GM19452 (cell line): Measurements from ENCODE around the gene SGF29.
A peak's percentile ranks its signal among the peaks of the same experiment; 100 is the strongest.
"Not testable (repeated sequence)": the region's sequence is repeated elsewhere in the genome, so short reads cannot be mapped to it uniquely, and the experiment has no call there.

Experiments used
- ATAC-seq: cut with Tn5 transposase; IDR thresholded peaks from one replicate; pipeline ENCODE4 v1.9.1; 2021; ENCODE audit not compliant: unreplicated experiment

Gene SGF29

DNA sequence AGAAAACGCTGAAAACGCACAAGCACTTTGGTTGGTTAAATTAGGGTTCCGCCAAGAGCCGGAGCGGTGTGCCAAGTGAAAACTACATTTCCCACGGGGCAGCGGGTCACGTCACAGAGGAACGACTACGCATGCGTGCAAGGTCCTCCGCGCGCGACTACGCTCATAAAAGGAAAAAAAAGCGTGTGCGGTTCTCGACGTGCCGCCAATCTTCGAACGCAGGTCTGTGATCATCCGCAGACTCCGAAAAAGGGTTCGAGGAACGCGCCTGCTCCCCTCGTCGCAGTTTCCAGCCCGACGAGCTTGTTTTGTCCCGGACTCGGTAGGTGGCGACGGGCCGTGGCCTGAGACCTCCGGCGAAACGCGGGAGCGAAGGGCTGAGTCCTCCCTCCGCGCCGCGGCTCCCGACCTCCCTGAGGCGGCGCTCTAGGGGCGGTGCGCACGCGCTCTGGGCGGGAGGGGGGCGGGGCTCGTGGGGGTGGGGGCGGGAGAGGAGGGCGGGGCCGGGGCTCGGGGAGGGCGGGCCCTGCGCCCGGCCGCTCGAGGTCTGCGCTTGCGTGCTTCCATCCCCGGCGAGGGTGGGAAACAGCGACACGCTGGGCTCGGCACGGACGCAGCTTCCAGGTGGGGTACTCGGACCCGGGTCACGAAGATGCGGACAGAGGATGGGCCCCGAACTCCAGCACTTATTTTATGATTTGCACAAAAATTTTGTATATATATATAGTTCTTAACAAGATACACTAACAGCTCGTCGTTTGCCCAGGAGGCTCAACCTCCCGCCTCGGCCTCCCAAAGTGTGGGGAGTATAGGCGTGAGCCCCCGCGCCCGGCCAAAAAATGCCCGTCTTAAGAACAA is at the start of gene SGF29:
TSS of gene SGF29 (plus strand) at position 145 of the 858 bp plus-strand sequence. CDS start 27,150 bp downstream, outside the sequence.
- peak; percentile 65 for ATAC-seq

DNA sequence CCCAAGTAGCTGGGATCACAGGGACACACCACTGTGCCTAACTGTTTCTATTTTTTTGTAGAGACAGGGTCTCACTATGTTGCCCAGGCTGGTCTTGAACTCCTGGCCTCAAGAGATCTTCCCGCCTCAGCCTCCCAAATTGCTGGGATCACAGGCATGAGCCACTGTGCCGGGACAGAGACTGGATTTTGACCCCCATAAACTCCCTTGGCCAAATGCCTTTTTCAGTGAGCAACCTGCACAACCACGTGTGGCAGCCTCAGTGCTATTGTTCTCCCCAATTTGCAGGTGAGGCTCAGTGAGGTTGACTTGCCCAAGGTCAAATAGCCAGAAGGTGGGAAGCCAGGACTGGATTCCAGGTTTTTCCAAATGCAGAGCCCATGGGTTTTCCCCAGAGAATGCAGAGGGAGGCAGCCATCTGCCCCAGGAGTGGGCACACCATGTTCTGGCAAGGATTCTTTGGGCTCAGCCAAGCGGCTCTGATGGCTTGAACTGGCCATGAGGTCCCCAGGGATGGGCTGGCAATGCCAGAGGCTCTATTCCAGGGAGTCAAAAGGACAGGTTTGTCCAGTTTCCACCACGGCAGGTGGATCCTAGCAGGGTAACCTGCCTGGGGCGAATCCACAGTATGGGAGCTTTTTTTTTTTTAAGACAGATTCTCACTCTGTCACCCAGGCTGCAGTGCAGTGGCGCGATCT is 48.9 kb upstream of the SGF29 start:
- no peak for ATAC-seq

- no peak for ATAC-seq
Observed at GRCh38 chr16:28505489-28506137, 48.1 kb upstream of the SGF29 start.

DNA sequence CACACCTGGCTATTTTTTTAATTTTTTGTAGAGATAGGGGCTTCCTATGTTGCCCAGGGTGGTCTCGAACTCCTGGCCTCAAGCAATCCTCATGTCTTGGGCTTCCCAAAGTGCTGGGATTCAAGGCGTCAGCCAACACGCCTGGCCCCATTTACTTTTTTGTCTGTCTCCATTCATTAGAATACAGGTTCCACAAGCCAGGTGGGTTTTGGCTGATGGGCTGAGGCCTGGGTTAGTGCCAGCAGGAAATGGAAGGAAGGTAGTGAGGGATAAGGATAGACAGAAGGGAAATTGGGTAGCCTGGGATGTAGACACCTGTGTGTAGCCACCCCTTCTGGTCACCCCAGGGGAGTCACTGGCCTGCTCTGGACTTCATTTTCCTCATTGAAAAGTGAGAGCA is 42.7 kb upstream of the SGF29 start:
- ATAC-seq: no peak

DNA sequence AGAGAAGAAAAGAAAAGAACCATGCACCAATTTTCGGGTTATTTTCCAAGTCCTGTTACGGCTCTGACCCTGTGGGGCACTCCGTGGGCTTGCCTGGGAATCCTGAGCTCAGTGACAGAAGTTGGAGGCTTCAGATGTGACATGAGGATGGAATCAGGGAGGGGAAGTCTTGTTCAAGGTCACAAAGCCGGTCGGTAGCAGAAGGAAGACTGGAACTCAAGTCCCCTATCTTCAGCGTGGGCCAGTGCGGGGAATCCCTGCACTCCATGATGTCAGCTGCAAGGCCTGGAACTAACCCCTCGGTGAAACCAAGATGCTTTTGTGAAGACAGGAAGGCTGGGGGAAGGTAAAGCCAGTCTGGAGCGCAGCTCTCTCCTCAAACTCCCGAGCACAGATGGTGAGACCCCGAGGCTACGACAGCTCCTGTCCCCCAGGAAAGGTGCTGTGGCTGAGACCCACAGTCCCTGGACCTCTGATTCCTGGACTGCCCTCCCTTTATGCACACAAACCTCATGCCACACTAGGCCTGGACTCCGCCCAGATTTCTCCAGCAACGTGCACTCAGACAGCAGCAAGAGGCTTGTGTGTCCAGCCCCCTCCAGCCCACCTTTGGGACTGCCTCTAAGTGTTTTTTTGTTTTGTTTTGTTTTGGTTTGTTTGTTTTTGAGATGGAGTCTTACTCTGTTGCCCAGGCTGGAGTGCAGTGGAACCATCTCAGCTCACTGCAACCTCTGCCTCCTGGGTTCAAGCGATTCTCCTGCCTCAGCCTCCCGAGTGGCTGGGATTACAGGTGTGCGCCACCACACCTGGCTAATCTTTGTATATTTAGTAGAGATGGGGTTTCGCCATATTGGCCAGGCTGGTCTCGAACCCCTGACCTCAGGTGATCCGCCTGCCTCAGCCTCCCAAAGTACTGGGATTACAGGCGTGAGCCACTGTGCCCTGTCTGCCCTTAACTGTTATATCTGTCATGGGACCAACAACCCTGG is 41.6 kb upstream of the SGF29 start:
- ATAC-seq: no peak

GRCh38 chr16:28513484-28514181 is 40.1 kb upstream of the SGF29 start:
- ATAC-seq: no peak

GRCh38 chr16:28514246-28514645 is 39.5 kb upstream of the SGF29 start:
- ATAC-seq: no peak

DNA sequence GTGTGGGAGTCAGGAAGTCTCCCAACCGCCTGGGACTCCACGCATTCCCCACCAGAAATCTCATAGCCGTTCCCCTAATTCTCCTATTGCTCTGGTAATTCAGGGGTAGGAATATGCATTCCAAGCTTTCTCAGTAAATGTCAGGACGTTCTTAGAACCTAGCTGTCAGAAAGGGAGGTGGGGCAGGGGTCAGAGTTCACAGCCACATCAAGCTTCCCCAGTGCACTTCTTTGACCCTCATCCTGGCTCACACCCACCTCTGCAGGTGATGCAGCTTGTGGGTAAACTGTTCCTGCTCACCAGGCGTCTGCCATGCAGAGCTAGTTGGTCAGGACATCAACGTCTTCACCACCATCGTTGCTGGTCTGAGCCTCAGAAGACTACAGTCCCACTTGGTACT is 33.0 kb upstream of the SGF29 start:
- no peak for ATAC-seq

DNA sequence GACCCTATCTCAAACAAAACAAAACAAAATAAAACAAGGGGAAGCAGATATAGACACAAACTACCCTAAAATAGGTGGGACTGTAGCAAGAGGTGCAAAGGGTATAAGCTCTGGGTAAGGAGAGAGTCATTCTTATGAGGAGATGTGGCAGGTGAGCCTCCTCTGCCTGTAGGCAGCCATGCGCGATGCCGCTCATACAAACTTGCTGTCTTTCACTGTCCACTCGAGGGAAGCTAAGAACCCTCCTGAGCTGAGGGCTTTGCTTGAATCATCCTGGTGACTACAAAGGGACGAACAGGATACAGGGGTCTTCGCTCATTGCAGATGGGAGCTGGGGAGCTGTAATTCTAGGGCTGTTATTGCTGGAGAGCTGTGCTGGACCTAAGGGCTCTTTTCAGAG is 32.3 kb upstream of the SGF29 start:
- ATAC-seq: no peak

GRCh38 chr16:28522792-28523191 is 30.9 kb upstream of the SGF29 start:
- ATAC-seq: no peak

DNA sequence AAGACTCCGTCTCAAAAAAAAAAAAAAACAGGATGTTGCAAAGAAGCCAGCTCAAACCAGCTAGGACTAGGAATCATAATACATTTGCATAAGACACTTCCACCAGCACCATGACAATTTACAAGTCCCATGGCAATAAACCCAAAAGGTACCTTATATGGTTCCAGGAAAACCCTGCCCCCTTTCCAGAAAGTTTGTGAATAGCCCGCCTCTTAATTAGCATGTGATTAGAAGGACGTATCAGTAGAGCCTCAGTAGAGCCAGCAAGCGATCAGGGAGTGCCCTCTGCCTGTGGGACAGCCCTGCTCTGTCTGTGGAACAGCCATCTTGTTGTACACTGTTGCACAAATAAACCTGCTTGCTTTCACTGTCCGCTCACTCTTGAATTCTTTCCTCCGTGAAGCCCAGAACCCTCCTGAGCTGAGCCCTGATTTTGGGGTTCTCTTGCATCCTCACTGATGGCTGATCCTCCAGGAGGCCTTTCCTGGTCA is 29.0 kb upstream of the SGF29 start:
- ATAC-seq: no peak

- ATAC-seq: no peak
Observed at GRCh38 chr16:28526201-28527099, 27.3 kb upstream of the SGF29 start.

- ATAC-seq: not testable (repeated sequence)
Observed at GRCh38 chr16:28527100-28527785, 26.5 kb upstream of the SGF29 start.

- no peak for ATAC-seq
Observed at GRCh38 chr16:28527985-28528384, 25.7 kb upstream of the SGF29 start.

GRCh38 chr16:28528463-28528867 is 25.3 kb upstream of the SGF29 start:
- no peak for ATAC-seq

DNA sequence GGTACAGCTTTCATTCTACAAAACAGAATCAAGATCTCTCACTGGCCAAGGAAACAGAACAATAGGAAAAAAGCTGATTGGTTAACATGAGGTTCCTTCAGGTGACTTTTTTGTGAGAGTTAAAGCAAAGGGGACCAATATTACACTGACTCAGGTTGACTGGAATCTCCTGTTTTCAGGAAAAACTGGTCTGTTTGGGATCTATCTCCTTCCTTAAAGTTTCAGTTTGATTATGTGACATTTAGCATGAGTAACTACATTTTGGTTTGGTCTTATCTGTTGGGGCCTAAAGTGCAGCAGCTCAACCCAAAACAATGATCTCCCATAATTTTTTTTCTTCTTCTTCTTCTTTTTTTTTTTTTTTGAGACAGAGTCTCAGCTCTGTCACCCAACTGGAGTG is 24.6 kb upstream of the SGF29 start:
- ATAC-seq: no peak

DNA sequence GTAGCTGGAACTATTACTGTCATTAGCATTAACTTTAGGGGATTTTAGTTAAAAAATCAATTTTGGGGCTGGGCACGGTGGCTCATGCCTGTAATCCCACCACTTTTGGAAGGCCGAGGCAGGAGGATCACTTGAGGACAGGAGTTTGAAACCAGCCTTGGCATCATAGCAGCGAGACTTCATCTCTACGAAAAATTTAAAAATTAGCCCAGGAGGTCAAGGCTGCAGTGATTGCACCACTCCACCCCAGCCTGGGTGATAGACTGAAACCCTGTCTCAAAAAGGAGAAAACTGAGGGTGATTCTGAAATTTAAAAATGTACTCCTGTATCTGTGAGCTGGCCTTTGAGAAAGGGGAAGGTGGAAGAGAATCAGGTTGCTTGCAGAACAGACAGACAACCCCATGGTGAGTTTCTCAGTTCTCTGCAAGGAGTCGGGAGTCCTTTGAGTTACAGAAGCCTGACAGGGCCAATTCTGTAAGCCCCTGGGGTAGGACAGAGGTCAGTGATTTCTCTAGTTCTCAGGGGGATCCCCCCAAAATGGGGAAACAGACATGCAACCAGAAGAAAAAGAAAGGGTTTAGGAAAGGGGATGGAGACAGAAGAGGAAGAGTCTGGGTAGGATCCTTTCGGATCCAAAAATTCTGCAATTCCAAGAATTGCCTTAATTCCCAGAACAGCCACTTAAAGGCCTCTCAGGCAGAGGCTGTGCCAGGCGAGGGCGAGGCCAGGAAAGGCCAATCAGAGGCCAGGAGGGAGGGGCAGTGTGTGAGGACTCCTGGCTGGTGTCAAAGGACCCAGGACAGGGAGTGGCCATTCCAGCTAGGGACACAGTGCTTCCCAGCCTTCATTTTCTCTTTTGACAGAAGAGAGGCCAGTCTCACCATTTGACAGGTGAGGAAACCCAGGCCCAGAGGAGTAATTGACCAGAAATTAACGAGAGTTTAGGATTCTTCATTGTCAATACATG is 21.7 kb upstream of the SGF29 start:
- ATAC-seq: no peak
